IPS-NIHi7 (cell line): ENCODE data around the gene PAQR7.
"Not testable (repeated sequence)": the region's sequence is repeated elsewhere in the genome, so short reads cannot be mapped to it uniquely, and the experiment has no call there.

Experiments used
- DNase-seq: peaks from one replicate; pipeline ENCODE4 v3.0.0; 2012; ENCODE audit warnings: mixed read lengths; ENCODE audit errors: extremely low spot score

PAQR7 gene

DNA sequence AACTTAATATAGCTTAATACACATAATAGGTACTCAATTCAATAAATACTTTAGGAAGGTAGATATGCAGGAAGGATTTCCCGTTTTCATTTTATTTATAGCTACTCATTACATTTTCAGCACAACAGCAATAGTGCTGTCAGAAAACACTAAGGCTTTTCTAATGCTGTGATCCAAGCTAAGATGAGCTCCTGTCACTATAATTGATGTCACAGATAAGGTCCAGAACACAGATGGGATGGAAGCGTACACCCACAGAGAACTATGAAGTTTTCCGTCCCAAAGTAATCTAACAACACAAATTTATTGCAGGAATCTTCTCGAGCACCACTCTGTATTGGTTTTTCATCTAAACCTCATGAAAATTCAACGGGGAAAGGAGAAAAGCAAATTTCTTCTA lies 29.8 kb downstream of the PAQR7 start:
- no peak for DNase-seq

DNA sequence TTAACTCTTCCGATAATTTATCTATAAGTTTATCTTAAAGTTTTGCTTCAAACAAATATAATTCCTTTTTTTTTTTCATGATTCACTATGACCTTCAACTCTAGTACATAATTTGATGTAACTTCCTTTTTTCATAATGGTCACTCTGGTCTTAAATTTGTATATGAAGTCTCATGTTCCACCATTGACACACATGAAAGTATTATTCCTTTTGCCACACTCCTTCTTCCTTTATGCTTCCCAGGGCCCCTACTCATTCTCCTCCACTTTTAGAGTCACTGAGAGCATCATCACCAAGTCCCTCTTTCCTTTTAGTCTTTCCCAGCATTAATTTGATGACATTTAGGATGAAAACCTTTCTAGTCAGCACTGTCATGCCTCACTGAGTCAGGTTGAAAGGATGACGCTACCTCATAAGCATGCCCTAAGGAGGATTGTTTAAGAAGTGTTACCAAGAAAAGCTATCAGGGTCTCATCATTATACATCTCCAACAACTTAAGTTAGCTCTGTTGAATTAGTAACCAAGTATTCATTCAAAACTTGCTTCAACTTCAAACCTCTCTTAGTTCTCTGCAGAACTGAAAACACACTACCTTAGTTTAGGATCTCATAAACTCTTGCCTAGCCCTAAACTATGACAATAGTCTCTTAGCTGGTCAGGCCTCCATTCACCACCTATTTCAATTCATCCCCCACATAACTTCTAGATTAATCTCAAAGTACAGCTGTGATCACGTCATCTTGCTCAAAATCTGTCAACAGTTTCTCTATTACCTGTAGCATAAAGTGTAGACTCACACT lies 30.8 kb downstream of the PAQR7 start:
- no peak for DNase-seq

- no peak for DNase-seq
Measured at GRCh38 chr1:25843483-25843882, 32.0 kb downstream of the PAQR7 start.

DNA sequence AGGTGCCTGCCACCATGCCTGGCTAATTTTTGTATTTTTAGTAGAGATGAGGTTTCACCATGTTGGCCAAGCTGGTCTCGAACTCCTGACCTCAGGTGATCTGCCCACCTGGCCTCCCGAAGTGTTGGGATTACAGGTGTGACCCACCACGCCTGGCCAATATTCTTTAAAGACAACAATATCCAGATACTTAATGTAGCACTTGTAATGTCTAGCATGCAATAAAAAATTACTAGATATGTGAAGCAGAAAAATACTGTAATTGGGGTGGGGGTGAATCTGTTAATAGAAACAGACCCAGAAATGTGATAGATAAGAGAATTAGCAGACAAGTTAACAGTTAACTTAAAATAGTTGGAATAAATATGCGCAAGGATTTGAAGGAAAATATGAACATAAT lies 35.7 kb downstream of the PAQR7 start:
- DNase-seq: not testable (repeated sequence)

GRCh38 chr1:25837262-25837875 lies 38.1 kb downstream of the PAQR7 start:
- peak; percentile 41 for DNase-seq

- DNase-seq: no peak
Measured at GRCh38 chr1:25836695-25837094, 38.8 kb downstream of the PAQR7 start.

DNA sequence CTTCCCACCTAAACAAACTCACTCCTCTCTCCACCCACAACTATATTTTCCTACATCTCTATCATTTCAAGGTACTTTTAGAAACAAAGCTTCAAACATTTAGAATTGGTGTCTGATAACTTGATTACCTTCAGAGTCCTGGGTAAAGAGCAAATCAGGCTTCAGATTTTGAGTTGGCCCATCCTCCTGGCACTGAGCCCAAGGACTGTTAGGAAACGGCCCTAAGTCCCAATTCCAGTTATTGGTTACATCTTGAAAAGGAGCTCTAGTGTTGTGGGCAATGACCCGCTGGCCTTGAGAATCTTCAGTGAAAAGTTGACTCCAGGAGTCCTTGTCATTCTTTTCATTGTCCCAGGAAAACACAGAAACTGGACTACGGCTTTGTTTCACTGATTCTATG lies 40.6 kb downstream of the PAQR7 start:
- no peak for DNase-seq

DNA sequence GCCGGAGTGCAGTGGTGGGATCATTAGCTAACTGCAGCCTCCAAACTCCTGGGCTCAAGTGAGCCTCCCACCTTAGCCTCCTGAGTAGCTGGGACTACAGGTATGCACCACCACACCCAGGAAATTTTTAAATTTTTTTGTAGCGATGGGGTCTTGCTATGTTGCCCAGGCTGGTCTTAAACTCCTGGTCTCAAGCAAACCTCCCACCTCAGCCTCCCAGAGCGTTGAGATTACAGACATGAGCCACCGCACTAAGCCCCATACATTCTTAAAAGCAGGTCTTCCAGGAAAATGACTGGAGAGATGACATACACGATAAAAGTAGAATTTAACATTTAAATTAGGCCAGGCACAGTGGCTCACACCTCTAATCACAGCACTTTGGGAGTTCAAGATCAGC lies 42.4 kb downstream of the PAQR7 start:
- DNase-seq: no peak

DNA sequence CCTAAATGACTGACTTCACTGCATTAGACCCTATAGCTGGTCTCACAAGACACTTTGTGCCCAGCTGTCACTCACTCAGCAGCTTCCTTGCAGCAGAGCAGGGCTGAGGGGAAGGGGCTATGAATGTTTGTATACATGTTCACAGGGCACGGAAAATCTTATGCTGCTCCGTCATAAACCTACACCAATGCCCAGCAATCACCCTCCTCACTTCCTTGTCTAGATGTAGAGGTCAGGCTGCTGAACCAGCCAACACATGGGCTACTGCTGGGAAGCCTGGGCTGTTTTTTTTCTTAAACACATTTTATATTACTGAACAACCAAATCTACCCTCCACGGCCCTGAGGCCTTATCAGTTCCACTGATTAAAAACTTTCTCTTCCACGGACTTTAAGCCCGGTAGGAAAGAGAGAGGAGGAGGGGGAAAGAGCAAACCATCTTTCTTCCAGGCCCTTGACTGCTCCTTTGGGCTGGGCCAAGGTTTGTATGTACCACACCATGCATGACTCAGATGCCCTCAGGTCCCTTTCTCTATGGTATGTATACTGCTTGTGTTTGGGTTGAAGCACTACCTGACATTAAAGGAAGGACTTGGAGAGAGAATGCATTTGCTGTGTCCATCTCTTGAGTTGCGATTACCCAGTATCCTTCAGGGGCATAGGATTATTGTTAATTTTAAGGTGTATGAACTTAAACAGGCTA lies 43.0 kb downstream of the PAQR7 start:
- no peak for DNase-seq

- no peak for DNase-seq
Measured at GRCh38 chr1:25831569-25832196, 43.8 kb downstream of the PAQR7 start.

- no peak for DNase-seq
Measured at GRCh38 chr1:25829046-25829445, 46.5 kb downstream of the PAQR7 start.

DNA sequence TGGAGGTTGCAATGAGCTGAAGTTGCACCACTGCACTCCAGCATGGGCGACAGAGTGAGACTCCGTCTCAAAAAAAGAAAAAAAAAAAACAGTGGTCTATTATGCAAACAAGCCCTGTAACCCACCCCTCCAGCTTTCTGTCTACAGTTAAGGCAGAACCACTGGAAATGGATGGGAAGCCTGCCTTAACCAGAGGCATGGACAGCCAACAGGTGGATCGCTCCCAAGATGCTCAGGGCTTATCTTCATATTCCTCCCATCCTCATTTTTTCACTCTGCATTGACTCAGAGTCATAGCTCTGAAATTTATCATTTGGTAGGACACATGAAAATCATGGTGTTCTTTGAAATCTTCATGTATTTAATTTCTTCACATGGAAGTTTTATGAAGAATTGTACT lies 47.0 kb downstream of the PAQR7 start:
- DNase-seq: no peak

DNA sequence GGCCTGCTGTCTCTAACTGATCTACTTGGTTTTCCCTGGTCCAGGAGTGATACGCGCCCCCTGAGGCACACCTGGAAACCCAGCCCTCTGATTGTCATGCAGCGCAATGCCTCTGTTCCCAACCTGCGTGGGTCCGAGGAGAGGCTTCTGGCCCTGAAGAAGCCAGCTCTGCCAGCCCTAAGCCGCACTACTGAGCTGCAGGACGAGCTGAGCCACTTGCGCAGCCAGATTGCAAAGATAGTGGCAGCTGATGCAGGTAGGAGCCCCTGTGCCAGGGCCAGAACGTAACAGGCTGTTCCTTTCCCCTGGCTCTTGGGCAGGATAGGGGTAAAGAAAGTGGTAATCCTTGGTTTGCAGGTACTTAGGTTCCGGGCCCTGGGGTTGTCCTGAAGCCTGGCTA lies 48.9 kb downstream of the PAQR7 start:
- no peak for DNase-seq

- DNase-seq: no peak
Measured at GRCh38 chr1:25825605-25826004, 49.9 kb downstream of the PAQR7 start.

- DNase-seq: no peak
Measured at GRCh38 chr1:25821630-25822091, 53.8 kb downstream of the PAQR7 start.

DNA sequence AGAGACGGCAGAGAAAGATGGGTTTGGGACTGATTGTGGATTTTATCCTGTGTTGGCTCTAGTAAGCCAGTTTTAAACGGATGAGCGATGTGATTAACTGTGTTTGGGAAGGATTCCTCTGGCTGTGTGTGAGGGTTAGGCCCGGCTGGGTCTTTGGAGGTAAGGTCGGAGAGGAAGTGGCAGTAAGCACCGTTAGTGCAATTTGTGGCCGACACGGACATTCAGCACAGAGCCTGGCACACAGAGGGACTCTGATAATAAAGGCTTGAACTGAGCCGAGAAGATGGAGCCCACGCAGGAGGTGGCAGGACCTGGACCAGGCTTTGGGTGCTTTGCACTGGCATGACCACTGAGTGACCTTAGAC lies 54.4 kb downstream of the PAQR7 start:
- DNase-seq: no peak

DNA sequence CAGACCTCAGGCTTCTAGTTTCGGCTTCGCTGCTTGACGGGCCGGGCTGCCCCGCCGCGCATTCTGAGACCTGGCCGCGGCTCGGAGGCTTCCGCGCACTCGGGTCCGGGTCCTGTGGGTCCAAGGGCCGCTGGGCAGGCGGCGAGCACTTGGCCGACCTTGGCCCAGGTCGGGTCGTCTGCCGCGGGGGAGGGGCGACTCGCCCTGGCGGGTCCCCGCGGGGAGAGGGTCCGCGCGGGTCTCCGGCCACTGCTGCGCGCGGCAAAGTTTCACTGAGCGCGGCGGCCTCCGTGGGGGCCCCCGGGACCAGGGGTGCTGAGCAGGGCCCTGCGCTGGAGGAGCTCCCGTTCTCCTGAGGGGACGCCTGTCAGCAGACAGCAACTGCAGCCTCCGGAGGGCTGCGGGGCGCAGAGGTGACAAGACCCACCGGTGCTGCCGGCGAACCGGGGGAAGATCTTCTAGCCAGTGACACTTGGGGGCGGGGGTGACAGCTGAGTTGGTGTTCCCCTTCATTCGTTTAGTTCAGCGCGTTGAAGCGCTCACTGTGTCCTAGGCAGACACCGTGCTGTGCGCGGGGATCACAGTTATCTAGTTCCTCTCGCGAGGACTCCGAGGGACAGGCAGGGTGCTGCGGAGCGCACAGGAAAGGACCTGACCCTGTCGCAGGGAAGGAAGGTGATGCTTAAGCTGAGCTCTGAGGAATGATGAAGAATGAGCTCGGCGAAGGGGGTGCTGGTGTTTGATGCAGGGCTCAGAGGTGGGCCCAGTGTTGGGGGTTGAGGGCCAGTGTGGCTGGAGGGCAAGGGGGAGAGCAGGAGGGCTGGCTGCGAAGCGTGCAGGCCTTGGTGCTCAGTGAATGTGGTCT lies 55.0 kb downstream of the PAQR7 start:
- peak; percentile 77 for DNase-seq

GRCh38 chr1:25819491-25820246 lies 55.8 kb downstream of the PAQR7 start, which contains the start of gene MTFR1L:
Gene MTFR1L, plus strand, starts transcription at chr1:25819954. Its CDS starts 3,151 bp downstream, at chr1:25823105.
- peak; percentile 95 for DNase-seq

GRCh38 chr1:25818569-25818968 lies 56.9 kb downstream of the PAQR7 start:
- no peak for DNase-seq

GRCh38 chr1:25817840-25818501 lies 57.5 kb downstream of the PAQR7 start:
- DNase-seq: peak; percentile 59
